Neural crest cell (in vitro differentiated cells): ENCODE data around the gene REC8. TPM values are rescaled to one million over a fixed set of nuclear protein-coding genes. Genes with fewer than 3 reads are reported as not detected.
"Not testable (repeated sequence)": the region's sequence is repeated elsewhere in the genome, so short reads cannot be mapped to it uniquely, and the experiment has no call there.

Source experiments
- DNase-seq: peaks from one replicate; pipeline ENCODE4 v3.0.0; 2021; ENCODE audit warnings: low read depth, mixed read lengths, low spot score
- H3K27ac Mint-ChIP-seq: one replicate; pipeline ENCODE4 v1.8.0; 2021; ENCODE audit warnings: mild to moderate bottlenecking, mixed read lengths; ENCODE audit not compliant: unreplicated experiment
- H3K27me3 Mint-ChIP-seq: 2 replicates; pipeline ENCODE4 v1.8.0; 2021; ENCODE audit warnings: low read depth, mild to moderate bottlenecking, mixed read lengths
- H3K36me3 Mint-ChIP-seq: 2 replicates; pipeline ENCODE4 v1.8.0; 2021; ENCODE audit warnings: low read depth, mild to moderate bottlenecking, mixed read lengths
- H3K4me1 Mint-ChIP-seq: 2 replicates; pipeline ENCODE4 v1.8.0; 2021; ENCODE audit warnings: mixed read lengths
- H3K4me3 Mint-ChIP-seq: one replicate; pipeline ENCODE4 v1.8.0; 2021; ENCODE audit warnings: mild to moderate bottlenecking, mixed read lengths
- H3K9me3 Mint-ChIP-seq: 2 replicates; pipeline ENCODE4 v1.8.0; 2021; ENCODE audit warnings: mixed read lengths
- CTCF ChIP-seq: fragments of 200-600 bp; sonication (generic); conservative IDR thresholded peaks from 2 replicates; pipeline ENCODE4 v1.5.0; 2021; ENCODE audit warnings: antibody characterized with exemption, mild to moderate bottlenecking
- total RNA-seq: library from RNA; stranded (reverse); gene quantifications from 2 replicates; pipeline ENCODE4 v1.2.1, GENCODE V29; 2021

REC8 gene
- total RNA-seq, 1 donor from 2014 or later = 160 TPM

- H3K4me1 Mint-ChIP-seq = peaks cover 36% of the 10 kb centered on the region
- peaks cover 30% of the 10 kb centered on the region for H3K36me3 Mint-ChIP-seq
- DNase-seq = no peak
- peak overlapping the region; percentile 63 for H3K4me3 Mint-ChIP-seq
- no peaks in the 10 kb centered on the region for H3K9me3 Mint-ChIP-seq
- H3K27ac Mint-ChIP-seq = peak overlapping the region; percentile 70
- TF ChIP-seq CTCF = no peak
- no peaks in the 10 kb centered on the region for H3K27me3 Mint-ChIP-seq
Measured at GRCh38 chr14:24198814-24199524, 27.1 kb downstream of the REC8 start.

- Mint-ChIP-seq H3K4me3 (peak overlapping the region; percentile 36), H3K36me3 (peaks cover 41% of the 10 kb centered on the region), H3K4me1 (peaks cover 14% of the 10 kb centered on the region)
- not testable (repeated sequence) for H3K9me3 Mint-ChIP-seq, H3K27me3 Mint-ChIP-seq, H3K27ac Mint-ChIP-seq, DNase-seq
Measured at GRCh38 chr14:24202538-24202937, 30.7 kb downstream of the REC8 start.

GRCh38 chr14:24203249-24203886, 31.5 kb downstream of the REC8 start:
- H3K4me1 Mint-ChIP-seq = peaks cover 13% of the 10 kb centered on the region
- DNase-seq, H3K27ac Mint-ChIP-seq, H3K27me3 Mint-ChIP-seq, H3K9me3 Mint-ChIP-seq: not testable (repeated sequence)
- H3K4me3 Mint-ChIP-seq = peak overlapping the region; percentile 36
- H3K36me3 Mint-ChIP-seq = peaks cover 45% of the 10 kb centered on the region

- TF ChIP-seq CTCF = no peak
- no peak for DNase-seq
- Mint-ChIP-seq H3K4me1 (peaks cover 5% of the 10 kb centered on the region), H3K27me3 (no peaks in the 10 kb centered on the region), H3K4me3 (peak overlapping the region; percentile 2), H3K9me3 (no peaks in the 10 kb centered on the region), H3K36me3 (peaks cover 36% of the 10 kb centered on the region), H3K27ac (no peak overlapping the region)
Measured at GRCh38 chr14:24204163-24205146, 32.6 kb downstream of the REC8 start.

- H3K9me3 Mint-ChIP-seq = no peaks in the 10 kb centered on the region
- no peak for TF ChIP-seq CTCF
Measured at GRCh38 chr14:24206260-24207103, 34.6 kb downstream of the REC8 start.

More at GRCh38 chr14:24206260-24207103, 34.6 kb downstream of the REC8 start:
- H3K4me3 Mint-ChIP-seq = no peak overlapping the region
- H3K27me3 Mint-ChIP-seq = no peaks in the 10 kb centered on the region
- H3K27ac Mint-ChIP-seq = no peak overlapping the region
- no peak for DNase-seq
- H3K36me3 Mint-ChIP-seq = peaks cover 34% of the 10 kb centered on the region
- peaks cover 6% of the 10 kb centered on the region for H3K4me1 Mint-ChIP-seq
